Activated CD4-positive, alpha-beta T cell treated with anti-CD3 and anti-CD28 coated beads, Interleukin-10, Interleukin-2, amounts not matched to agents 100 ng/mL and 50 ng/mL, durations not matched to agents 16 hours and 8 hours (primary cell): Measurements from ENCODE around the gene RCAN1.
"Not testable (repeated sequence)": the region's sequence is repeated elsewhere in the genome, so short reads cannot be mapped to it uniquely, and the experiment has no call there.

Source experiments
- DNase-seq: peaks from one replicate; pipeline ENCODE4 v3.0.0-alpha.2; 2020

Gene RCAN1

DNA sequence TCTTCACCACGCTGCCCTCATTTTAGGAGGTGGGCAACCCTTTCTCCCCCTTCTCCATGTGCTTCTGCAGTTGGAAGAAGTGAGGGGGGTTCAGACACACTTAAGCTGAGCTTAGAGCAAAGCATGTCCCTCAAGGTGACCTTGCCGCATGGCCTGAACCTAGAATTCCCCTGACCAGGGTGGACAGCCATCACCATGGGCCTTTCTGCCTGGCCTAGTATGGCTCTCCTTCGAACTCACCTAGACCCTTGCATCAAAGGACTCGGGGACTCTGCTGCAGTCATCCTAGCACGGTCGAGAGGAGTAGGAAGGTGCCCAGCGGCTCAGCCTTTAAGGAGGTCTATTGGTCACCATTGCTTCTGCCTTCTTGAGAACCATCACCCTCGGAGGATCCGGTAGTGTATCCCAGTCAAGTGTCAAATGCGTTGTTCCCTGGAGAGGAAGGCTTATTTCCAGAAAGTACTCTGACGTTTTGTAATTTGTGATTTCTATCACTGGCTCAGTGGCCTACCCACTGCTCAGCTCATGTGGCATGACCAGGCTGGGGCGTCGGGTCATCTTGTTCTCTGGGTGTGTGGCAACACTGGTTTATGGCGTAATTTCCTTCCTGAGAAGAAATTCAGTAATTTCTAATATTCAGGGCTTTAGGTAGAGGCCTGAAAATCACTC is 103.0 kb downstream of the RCAN1 start, which contains the start of gene KCNE1:
KCNE1 (minus strand) TSS at position 424 of the 669 bp plus-strand sequence. CDS start 62,576 bp downstream, outside the sequence.
- no peak for DNase-seq

DNA sequence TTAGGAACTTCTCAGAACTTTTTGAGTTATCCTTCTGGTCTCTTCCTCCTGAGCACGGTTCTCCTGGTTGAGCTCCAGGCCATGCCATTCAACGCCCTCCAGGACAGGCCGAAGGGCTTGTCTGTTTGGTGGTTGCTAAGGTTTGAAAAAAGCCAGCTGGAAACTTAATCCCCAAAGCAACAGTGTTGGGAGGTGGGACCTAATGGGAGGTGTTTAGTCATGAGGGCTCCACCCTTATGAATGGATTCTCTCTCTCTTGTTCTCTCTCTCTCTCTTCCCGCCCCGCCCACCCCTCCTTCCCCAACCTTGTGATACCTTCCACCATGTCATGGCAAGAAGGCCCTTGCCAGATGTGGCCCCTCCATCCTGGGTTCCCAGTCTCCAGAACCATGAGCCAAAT is 103.7 kb downstream of the RCAN1 start:
- no peak for DNase-seq

DNA sequence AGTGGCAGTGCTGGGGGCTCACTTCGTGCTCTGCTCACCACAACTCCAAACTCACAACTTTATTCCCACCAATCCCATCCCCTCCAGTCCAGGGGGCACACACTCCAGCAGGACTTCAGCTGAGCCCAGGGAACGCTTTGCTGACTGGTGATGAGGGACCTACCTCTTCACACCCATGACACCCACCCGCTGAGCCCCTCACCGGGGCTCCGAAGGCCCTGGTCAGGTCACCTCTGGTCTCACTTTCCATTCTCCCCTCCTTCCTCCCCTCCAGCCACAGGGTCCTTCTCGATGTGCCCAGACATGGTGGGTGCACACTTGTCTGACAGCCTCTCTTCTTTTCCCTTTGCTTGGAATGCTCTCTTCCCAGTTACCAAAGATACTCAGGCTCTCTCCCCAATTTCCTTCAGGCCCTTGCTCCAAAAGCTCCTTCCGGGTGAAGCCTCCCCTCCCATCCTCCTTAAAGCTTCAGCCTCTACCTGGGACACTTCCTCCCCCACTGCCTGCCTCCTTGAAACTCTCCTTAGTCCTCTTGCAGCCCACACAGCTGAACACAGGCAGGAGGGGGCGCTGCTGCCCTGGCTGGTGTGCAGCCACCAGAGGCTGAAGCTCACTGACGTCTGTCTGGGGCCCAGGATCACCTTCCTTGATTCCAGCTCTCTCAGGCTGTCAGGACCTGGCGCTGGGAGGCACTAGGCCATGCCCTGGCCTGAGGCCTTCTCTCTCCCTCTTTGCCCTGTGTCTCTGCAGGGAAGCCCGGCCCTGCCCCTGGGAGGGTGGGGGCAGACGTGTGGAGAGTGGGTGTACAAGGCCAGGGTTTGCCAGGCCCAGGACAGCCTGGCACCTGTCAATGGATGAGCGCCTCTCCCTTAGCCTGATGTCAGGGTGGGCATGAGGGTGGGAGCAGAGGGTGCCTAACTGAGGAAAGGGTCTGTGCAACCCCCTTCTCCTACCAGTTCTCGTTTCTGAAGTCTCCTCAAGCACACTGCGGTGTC is 104.5 kb downstream of the RCAN1 start:
- DNase-seq: peak; percentile 64

- DNase-seq: no peak
These were observed 105.8 kb downstream of the RCAN1 start for GRCh38 chr21:34509151-34509550.

GRCh38 chr21:34504595-34504994 is 110.3 kb downstream of the RCAN1 start:
- no peak for DNase-seq

DNA sequence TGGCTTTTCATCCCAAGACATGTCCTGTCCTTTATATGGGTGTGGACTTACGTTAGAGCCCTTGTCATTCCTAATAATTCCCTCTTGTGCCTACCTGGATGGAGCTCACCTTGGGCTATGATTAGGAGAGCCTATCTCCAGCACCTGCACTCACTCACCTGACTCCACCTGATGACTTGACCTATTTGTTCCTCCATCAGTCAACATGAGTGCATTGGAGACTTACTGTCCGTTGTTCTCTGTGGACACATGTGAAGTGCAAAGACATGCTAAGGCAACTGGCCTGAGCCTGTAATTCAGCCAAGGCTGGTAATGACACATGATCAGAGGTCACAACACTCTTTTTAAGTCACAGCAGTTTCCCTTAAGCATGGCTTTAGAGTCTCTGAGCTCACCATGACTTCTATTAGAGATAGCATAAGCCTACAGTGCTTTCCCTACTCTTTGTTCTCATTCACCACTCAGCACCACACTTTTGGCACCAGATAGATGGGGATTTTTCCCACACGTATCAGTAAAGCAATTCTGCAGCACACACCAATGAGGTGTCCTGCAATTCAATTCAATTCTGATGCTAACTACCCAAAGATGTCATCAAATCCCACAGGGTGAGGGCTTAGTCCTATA is 112.3 kb downstream of the RCAN1 start:
- no peak for DNase-seq

DNA sequence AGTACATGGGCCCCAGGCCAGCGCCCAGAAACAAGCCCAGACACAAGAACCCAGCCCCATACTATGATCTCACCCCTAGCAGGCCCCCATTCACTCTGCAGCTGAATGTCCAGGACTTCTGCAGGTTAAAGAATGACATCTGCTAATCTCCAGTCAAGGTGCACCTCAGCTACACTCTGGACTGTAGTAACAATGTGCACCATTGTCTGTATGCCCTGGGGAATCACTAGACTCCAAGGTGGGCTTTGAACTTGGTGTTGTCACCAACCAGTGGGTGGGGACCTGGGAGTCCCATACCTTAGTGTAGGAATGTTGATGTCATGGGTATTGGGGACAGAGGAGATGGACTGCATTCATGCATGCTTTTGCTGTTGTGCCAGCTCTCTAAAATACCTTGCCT is 113.2 kb downstream of the RCAN1 start:
- DNase-seq: no peak

DNA sequence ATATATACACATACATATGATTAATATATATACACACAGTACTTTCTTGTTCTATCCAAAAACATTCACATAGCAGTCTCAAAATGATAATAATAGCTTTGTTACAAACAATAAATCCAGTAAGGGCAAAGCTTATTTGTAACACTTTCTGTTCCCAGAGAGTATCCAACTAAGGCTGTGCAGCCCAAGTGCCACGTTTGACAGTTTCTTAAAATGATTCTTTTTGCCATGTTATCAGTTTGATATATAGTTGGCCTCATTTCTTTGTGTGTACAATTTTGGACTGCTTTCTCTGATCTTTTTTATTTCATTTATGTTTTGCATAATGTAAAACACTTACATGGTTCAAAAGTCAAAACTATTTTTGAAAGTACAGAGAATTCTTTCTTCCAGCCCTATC is 114.7 kb downstream of the RCAN1 start:
- DNase-seq: no peak

- no peak for DNase-seq
These were observed 115.8 kb downstream of the RCAN1 start for GRCh38 chr21:34499116-34499515.

- no peak for DNase-seq
These were observed 116.3 kb downstream of the RCAN1 start for GRCh38 chr21:34498623-34499022.

DNA sequence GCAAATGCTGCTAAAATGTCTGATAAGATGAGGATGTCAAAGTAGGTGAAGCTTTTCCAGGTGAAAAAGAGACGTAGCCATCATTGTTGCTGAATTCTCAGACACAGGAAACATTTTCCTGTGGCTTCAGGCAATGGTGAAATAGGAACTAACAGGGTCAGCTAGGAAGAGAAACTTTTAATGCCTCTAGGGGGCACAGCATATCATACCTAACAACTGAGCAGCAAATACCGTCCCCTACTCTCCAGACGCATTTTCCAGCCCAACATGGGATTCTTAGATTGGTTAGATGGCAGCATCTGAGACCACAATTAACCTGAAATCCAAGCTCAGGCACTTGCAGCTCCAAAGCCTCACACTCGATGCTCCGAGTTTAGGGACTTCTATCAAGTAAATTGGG is 131.1 kb downstream of the RCAN1 start:
- not testable (repeated sequence) for DNase-seq

GRCh38 chr21:34483435-34483834 is 131.5 kb downstream of the RCAN1 start:
- DNase-seq: not testable (repeated sequence)

GRCh38 chr21:34467333-34467732 is 147.6 kb downstream of the RCAN1 start:
- not testable (repeated sequence) for DNase-seq
